ENCODE measurements around the gene TMC2.
"Not testable (repeated sequence)": the region's sequence is repeated elsewhere in the genome, so short reads cannot be mapped to it uniquely, and the experiment has no call there.

Gene TMC2, protein sequence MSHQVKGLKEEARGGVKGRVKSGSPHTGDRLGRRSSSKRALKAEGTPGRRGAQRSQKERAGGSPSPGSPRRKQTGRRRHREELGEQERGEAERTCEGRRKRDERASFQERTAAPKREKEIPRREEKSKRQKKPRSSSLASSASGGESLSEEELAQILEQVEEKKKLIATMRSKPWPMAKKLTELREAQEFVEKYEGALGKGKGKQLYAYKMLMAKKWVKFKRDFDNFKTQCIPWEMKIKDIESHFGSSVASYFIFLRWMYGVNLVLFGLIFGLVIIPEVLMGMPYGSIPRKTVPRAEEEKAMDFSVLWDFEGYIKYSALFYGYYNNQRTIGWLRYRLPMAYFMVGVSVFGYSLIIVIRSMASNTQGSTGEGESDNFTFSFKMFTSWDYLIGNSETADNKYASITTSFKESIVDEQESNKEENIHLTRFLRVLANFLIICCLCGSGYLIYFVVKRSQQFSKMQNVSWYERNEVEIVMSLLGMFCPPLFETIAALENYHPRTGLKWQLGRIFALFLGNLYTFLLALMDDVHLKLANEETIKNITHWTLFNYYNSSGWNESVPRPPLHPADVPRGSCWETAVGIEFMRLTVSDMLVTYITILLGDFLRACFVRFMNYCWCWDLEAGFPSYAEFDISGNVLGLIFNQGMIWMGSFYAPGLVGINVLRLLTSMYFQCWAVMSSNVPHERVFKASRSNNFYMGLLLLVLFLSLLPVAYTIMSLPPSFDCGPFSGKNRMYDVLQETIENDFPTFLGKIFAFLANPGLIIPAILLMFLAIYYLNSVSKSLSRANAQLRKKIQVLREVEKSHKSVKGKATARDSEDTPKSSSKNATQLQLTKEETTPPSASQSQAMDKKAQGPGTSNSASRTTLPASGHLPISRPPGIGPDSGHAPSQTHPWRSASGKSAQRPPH

GRCh38 chr20:2536560-2536986 lies at the start of gene TMC2:
TMC2 (plus strand) TSS chr20:2536573; CDS start chr20:2536622, 49 bp downstream.
- DNase-seq (ENCODE audit: low read depth) = no peak

GRCh38 chr20:2502808-2503384 lies 33.5 kb upstream of the TMC2 start:
- DNase-seq (ENCODE audit: low read depth) = not testable (repeated sequence)

DNA sequence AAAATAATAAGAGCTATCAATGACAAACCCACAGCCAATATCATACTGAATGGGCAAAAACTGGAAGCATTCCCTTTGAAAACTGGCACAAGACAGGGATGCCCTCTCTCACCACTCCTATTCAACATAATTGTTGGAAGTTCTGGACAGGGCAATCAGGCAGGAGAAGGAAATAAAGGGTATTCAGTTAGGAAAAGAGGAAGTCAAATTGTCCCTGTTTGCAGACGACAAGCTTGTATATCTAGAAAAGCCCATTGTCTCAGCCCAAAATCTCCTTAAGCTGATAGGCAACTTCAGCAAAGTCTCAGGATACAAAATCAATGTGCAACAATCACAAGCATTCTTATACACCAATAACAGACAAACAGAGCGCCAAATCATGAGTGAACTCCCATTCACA lies 31.6 kb upstream of the TMC2 start:
- DNase-seq (ENCODE audit: low read depth) = not testable (repeated sequence)

- DNase-seq (ENCODE audit: low read depth) = not testable (repeated sequence)
These were observed 29.9 kb upstream of the TMC2 start for GRCh38 chr20:2506426-2506825.

DNA sequence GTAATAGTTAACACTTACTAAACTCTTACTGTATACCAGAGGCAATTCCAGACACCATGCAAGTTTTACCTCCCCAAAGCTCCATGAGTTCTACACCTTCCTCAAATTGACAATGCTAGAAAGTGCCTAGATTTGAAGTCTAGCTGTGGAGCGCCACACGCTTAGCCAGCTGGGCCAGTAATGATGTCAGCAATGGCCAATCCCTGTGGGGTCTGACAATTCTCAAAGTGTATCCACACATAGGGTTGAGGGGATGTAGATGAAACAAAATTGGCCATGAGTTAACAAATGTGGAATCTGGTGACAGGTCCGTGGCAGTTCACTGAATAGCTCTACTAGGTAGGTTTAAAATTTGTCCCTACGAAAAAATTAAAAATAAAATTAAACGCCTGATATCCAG lies 28.9 kb upstream of the TMC2 start:
- no peak for DNase-seq (ENCODE audit: low read depth)

GRCh38 chr20:2507875-2508630 lies 28.3 kb upstream of the TMC2 start:
- no peak for DNase-seq (ENCODE audit: low read depth)

- peak; percentile 43 for DNase-seq (ENCODE audit: low read depth)
These were observed 27.5 kb upstream of the TMC2 start, which contains the start of gene ZNF343 for GRCh38 chr20:2508631-2509467. ZNF343 (minus strand) TSS chr20:2508915; CDS start chr20:2493895, 15,020 bp downstream.

GRCh38 chr20:2509468-2509781 lies 26.9 kb upstream of the TMC2 start:
- no peak for DNase-seq (ENCODE audit: low read depth)

DNA sequence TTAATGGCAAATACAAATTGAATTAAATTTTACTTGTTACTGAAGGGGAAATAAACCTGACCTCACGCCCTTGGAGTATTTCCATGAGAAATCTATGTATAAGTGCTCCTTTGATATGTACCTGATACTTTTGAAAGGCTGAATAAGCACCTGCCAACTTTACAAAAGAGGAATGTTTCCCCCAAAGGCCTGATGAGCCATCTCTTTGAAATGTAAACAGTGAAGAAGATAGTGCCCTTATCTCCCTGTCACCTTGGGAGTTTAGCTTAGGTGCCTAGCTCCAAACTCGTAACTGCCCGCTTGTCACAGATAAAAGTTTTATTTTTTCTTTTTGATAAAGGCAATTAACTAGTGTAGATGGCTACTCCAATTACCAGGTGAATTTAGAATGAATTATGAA lies 26.6 kb upstream of the TMC2 start:
- DNase-seq (ENCODE audit: low read depth) = no peak

DNA sequence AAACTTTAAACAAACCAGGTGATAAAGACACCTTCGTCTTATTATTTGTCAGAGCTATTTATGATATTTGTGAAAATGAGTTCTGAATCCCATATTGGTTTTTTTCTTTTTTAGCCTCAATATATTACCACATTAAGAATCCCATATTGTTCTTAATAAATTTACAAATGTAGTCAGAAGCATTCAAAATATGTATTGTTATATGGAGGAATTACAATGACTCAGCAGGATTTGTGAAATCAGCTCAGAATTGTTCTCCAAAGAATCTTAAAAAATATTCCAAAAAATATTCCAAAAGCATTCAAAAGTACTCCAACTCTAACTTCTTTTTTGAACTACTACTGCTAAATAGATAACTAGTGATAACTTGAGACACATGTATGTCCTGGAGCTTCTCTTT lies 21.2 kb upstream of the TMC2 start:
- no peak for DNase-seq (ENCODE audit: low read depth)

DNA sequence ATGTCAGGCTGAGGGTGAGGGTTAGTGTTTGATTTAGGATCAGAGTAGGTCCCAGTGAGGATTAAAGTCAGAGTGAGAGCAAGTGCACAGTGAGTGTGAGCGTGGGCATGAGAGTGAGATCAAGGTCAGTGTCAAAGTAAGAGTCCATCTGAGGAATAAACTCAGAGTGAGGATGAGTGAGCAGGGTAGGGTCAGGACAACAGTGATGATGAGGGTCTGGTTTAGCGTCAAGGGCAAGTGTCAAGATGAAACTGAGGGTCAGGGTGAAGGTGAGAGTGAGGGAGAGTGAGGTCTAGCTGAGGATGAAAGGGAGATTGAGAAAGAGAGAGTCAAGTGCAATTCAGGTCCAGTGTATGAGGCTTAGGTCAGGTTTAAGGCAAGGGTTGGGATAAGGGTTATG lies 20.0 kb upstream of the TMC2 start:
- no peak for DNase-seq (ENCODE audit: low read depth)

DNA sequence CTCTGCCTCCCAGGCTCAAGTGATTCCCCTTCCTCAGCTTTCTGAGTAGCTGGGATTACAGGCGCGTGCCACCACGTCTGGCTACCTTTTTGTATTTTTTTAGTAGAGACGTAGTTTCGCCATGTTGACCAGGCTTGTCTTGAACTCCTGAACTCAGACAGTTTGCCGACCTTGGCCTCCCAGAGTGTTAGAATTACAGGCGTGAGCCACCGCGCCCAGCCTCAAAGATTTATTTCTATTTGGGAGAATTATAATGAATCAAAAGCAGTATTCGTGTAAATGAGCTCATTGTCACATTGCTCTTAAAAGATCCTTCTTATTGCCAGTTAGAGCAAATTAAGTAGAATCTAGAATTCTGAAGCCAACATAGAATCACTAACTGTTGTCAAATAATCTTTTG lies 18.3 kb upstream of the TMC2 start:
- no peak for DNase-seq (ENCODE audit: low read depth)

DNA sequence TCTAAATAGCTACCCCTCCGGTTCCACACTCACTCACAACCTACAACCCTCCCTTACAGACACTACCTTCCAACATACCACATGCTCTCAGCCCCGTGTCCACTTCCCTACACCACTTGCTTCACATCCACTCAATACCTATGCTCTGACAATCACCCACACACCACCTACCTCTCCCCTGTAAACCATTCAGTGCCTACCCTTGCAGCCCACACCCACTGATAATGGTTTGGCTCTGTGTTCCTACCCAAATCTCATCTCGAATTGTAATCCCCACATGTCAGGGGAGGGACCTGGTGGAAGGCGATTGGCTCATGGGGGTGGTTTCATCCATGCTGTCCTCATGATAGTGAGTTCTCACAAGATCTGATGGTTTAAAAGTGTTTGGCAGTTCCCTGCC lies 17.8 kb upstream of the TMC2 start:
- no peak for DNase-seq (ENCODE audit: low read depth)

DNA sequence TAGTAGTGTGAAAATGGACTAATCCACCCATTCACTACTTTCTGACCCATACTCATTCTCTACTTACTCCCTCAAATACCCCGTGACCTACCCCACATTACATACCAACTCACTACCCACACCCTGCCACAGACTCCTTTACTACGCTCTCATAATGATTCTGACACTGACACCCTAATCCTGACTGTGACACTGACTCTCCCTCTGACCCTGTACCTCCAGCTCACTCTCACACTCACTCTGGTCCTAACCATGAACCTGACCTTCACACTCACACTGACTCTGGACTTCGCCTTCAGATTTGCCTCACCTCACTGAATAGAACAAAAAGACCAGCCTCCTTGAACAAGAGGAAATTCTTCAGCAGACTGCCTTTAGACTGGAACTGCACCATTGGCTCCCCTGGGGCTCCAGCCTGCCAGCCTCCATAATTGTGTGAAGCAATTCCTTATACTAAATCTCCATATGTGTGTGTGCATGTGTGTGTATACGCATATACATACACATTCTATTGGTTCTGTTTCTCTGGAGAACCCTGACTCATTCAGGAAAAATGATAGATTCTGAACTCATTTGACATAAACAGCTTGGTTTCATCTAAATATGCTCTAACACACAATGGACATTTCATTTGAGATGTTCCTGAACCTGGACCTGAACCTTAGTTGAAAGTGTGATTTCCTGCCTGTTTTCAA lies 17.1 kb upstream of the TMC2 start:
- DNase-seq (ENCODE audit: low read depth) = no peak

DNA sequence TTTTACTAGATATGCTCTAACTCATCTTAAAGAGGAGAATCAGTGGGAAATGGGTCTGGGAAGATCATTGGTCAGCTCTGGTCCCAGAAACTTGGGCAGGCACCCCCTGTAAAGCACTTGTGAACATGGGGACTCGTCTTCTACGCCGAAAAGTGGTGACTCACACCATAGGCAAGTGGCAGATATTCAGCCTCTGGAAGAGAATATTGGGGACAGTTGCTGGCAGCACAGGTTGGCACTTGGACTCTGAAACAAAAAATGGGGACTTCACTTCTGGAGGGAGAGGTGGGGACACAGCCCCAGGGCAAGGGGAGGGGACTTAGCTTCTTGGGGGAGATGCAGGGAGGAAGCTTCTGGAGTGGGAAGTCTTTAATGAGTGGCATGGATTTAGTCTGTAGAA lies 15.8 kb upstream of the TMC2 start:
- DNase-seq (ENCODE audit: low read depth) = no peak

- peak; percentile 20 for DNase-seq (ENCODE audit: low read depth)
These were observed 14.7 kb upstream of the TMC2 start for GRCh38 chr20:2521369-2522305.

GRCh38 chr20:2522826-2523429 lies 13.4 kb upstream of the TMC2 start:
- not testable (repeated sequence) for DNase-seq (ENCODE audit: low read depth)

- peak; percentile 94 for DNase-seq (ENCODE audit: low read depth)
These were observed 12.3 kb upstream of the TMC2 start for GRCh38 chr20:2523919-2524708.
